Measurements from ENCODE around the gene GPBAR1. TPM values are rescaled to one million over a fixed set of nuclear protein-coding genes. Genes with fewer than 3 reads are reported as not detected.
A peak's percentile ranks its signal among the peaks of the same experiment; 100 is the strongest.

Gene GPBAR1
- total RNA-seq, 2 donors from 2014 or later: 3.1 to 90.3 TPM

DNA sequence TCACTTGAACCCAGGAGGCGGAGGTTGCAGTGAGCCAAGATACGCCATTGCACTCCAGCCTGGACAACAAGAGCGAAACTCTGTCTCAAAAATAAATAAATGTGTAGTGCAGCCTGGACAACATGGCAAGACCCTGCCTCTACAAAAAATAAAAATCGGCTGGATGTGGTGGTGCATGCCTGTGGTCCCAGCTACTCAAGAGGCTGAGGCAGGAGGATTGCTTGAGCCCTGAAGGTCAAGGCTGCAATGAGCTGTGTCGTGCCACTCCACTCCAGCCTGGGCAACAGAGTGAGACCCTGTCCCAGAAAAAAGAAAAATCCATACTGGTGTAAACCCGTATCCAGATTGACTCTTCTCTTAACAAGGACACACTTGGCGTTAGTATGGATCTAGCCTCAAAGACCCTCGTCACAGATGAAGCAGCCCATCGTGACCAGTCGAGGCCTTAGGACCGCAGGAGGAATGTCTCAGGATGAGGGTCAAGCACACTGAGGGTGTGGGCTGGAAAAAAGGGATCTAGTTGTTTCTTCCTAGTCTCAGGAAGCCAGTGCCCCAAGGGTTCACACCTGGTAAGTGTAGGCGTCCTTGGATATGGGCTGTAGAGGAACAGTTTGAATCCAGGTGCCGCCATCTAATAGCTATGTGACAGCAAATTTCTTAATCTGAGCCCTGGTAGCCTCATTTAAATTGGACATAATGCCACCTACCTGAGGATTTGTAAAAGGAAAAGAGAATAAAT lies 4.0 kb upstream of the GPBAR1 start:
- 91 to 95% methylated on average over 13 of the region's 13 CpGs for WGBS, 2 donors
- no peak for DNase-seq
- no peak overlapping the region for H3K4me3 ChIP-seq
- no peaks in the 10 kb centered on the region for H3K9me3 ChIP-seq
- peak overlapping the region in 3 of 4 donors; percentile 39 to 60 (median 42) for H3K27ac ChIP-seq
- H3K4me1 ChIP-seq: peaks cover 27% of the 10 kb centered on the region
- H3K27me3 ChIP-seq: no peaks in the 10 kb centered on the region
- intact Hi-C loops (cut with DNase I): no loop called here
- no peak for ATAC-seq
- no peak for TF ChIP-seq POLR2A (IDR thresholded peaks at IDR 0.05)
- TF ChIP-seq, protein P1, sequence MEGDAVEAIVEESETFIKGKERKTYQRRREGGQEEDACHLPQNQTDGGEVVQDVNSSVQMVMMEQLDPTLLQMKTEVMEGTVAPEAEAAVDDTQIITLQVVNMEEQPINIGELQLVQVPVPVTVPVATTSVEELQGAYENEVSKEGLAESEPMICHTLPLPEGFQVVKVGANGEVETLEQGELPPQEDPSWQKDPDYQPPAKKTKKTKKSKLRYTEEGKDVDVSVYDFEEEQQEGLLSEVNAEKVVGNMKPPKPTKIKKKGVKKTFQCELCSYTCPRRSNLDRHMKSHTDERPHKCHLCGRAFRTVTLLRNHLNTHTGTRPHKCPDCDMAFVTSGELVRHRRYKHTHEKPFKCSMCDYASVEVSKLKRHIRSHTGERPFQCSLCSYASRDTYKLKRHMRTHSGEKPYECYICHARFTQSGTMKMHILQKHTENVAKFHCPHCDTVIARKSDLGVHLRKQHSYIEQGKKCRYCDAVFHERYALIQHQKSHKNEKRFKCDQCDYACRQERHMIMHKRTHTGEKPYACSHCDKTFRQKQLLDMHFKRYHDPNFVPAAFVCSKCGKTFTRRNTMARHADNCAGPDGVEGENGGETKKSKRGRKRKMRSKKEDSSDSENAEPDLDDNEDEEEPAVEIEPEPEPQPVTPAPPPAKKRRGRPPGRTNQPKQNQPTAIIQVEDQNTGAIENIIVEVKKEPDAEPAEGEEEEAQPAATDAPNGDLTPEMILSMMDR (IDR thresholded peaks at IDR 0.05): no peak
- peaks cover 0 to 18% of the 10 kb centered on the region in 2 donors for H3K36me3 ChIP-seq (replicated peaks in 1 of 2; ENCODE audit: insufficient read depth in 1 of 2, low read depth in 2 of 2)

DNA sequence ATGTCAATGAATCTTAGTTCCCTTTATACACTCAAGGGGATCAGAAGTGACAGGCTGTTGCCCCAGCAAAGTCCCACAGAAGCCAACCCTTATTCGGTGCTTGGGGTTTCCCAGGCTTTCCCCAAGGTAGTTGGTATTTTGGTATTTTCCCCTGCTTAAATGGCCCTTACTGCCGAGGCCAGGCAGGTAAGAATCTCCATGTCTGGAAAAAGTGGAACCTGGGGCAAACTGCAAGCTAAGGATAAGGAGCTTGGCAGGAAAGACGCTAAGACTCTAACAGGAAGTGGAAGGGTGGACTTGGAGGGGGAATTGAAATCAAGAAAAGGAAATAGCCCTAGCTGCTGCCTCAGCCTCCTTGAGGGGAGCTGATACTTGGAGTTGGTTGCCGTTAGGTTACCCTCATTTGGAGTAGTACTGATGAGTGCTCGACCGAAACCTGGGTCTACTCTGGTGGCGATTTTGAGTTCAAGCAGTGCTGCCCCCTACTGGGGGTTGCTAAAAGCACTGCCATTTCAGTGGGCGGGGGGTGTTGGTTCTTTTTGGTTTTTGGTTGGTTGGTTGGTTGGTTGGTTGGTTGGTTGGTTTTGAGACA lies 3.3 kb upstream of the GPBAR1 start:
- intact Hi-C loops (cut with DNase I): no loop called here
- peak overlapping the region in 3 of 4 donors; percentile 39 to 60 (median 42) for H3K27ac ChIP-seq
- 29 to 38% methylated on average over 6 to 8 of the region's 8 CpGs for WGBS, 2 donors
- peaks cover 0 to 14% of the 10 kb centered on the region in 2 donors for H3K36me3 ChIP-seq (replicated peaks in 1 of 2; ENCODE audit: insufficient read depth in 1 of 2, low read depth in 2 of 2)
- TF ChIP-seq POLR2A (IDR thresholded peaks at IDR 0.05): no peak
- TF ChIP-seq, protein P1 (IDR thresholded peaks at IDR 0.05): peak; percentile 41 to 88 (median 61)
- ATAC-seq (peak; percentile 45), DNase-seq (peak; percentile 19 to 65 (median 62))
- no peak overlapping the region for H3K4me3 ChIP-seq
- H3K27me3 ChIP-seq: no peaks in the 10 kb centered on the region
- no peaks in the 10 kb centered on the region for H3K9me3 ChIP-seq
- H3K4me1 ChIP-seq: peaks cover 30% of the 10 kb centered on the region

DNA sequence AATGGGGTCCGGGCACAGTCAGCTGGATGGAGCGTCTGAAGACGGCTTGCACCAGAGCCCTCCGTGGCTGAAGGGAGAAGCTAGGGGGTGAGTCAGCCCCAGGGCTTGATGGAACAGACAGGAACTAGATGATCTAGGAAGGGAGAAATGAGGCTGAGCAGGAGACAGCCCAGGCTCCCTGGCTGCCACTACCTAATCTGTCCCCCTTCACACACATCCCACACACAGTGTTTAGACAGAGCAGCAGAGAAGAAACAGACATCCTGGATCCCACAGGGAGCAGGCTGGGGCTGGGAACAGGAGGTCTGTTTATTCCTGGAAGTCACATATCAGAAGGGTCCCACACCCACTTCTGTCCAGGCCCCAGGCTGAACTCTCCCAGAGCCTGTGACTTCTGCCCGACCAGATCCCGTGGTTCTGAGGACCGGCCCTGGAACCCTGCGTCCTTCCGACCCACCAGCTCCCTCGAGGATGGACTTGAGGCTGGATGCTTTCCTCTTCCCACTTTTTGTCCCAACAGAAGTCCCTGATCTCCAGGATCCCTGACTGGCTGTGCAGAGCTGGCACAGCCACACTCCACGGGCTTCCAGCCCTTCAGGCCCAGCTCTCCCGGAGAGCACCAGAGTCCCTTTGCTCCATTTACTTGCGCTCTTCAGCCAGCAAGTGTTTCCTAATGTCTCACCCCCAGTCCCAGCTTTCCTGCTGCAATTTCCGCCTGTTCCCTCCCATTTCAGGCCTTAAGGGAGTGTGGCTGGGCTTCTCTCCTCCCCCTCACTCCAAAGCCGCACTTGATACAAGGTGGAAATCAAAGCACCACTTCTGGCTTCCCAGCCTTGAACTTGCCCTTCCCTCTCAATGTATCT lies 1.5 kb upstream of the GPBAR1 start:
- no peaks in the 10 kb centered on the region for H3K9me3 ChIP-seq
- intact Hi-C loops (cut with DNase I): no loop called here
- H3K36me3 ChIP-seq (replicated peaks in 1 of 2; ENCODE audit: insufficient read depth in 1 of 2, low read depth in 2 of 2): peaks cover 0 to 4% of the 10 kb centered on the region in 2 donors
- H3K27ac ChIP-seq: peak overlapping the region; percentile 15 to 66 (median 41)
- no peaks in the 10 kb centered on the region for H3K27me3 ChIP-seq
- TF ChIP-seq, protein P1 (IDR thresholded peaks at IDR 0.05): no peak
- TF ChIP-seq POLR2A (IDR thresholded peaks at IDR 0.05): peak in 1 of 3 donors; percentile 15
- H3K4me1 ChIP-seq: peaks cover 31% of the 10 kb centered on the region
- DNase-seq (peak in 3 of 4 donors; percentile 36 to 70 (median 49)), ATAC-seq (peak; percentile 36)
- H3K4me3 ChIP-seq: no peak overlapping the region
- 73 to 76% methylated on average over 14 to 15 of the region's 15 CpGs for WGBS, 2 donors

DNA sequence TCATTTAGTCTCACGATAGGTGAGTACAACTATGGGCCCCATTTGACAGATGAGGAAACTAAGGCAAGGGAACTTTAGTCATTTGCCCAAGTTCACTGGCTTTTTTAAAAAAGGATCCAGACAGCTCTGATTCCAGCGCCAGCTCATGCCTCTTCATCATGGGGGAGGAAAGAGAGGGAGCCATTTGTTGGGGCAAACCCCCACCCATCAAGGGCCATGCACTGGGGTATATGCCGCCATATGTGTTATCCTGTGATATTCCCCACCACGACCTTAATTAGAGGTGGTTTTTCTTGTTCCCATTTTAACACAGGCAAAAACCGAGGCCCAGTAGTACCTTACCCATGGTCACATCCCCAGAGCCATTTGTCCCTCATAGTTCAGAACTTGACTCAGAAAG lies 649 bp upstream of the GPBAR1 start:
- Histone ChIP-seq H3K27me3 (no peaks in the 10 kb centered on the region), H3K9me3 (no peaks in the 10 kb centered on the region), H3K4me3 (no peak overlapping the region), H3K4me1 (peaks cover 39% of the 10 kb centered on the region), H3K36me3 (replicated peaks in 1 of 2; ENCODE audit: insufficient read depth in 1 of 2, low read depth in 2 of 2) (peaks cover 0 to 3% of the 10 kb centered on the region in 2 donors), H3K27ac (peak overlapping the region; percentile 23 to 66 (median 52))
- ATAC-seq (no peak), DNase-seq (no peak)
- 71 to 81% methylated on average over 5 of the region's 5 CpGs for WGBS, 2 donors
- intact Hi-C loops (cut with DNase I): loop anchor here (10.0 kb wide), 1 partner anchor 395 kb away; the partner anchor contains the start of genes BCS1L and ZNF142
- no peak for TF ChIP-seq POLR2A (IDR thresholded peaks at IDR 0.05)
- TF ChIP-seq, protein P1 (IDR thresholded peaks at IDR 0.05): no peak

All from body of pancreas (tissue), 4 donors.